IPS-18c (cell line): ENCODE measurements around the gene TIGD7.
A peak's percentile ranks its signal among the peaks of the same experiment; 100 is the strongest.

Experiments
- H3K4me3 ChIP-seq: 2 replicates; pipeline ENCODE4 v1.7.0; 2013; ENCODE audit warnings: low read depth, mild to moderate bottlenecking, low read length, moderate library complexity; ENCODE audit not compliant: insufficient read depth
- H3K9me3 ChIP-seq: one replicate; pipeline ENCODE4 v1.6.1; 2013; ENCODE audit warnings: mild to moderate bottlenecking, low read length, moderate library complexity; ENCODE audit not compliant: control insufficient read depth, insufficient read depth

TIGD7 gene

DNA sequence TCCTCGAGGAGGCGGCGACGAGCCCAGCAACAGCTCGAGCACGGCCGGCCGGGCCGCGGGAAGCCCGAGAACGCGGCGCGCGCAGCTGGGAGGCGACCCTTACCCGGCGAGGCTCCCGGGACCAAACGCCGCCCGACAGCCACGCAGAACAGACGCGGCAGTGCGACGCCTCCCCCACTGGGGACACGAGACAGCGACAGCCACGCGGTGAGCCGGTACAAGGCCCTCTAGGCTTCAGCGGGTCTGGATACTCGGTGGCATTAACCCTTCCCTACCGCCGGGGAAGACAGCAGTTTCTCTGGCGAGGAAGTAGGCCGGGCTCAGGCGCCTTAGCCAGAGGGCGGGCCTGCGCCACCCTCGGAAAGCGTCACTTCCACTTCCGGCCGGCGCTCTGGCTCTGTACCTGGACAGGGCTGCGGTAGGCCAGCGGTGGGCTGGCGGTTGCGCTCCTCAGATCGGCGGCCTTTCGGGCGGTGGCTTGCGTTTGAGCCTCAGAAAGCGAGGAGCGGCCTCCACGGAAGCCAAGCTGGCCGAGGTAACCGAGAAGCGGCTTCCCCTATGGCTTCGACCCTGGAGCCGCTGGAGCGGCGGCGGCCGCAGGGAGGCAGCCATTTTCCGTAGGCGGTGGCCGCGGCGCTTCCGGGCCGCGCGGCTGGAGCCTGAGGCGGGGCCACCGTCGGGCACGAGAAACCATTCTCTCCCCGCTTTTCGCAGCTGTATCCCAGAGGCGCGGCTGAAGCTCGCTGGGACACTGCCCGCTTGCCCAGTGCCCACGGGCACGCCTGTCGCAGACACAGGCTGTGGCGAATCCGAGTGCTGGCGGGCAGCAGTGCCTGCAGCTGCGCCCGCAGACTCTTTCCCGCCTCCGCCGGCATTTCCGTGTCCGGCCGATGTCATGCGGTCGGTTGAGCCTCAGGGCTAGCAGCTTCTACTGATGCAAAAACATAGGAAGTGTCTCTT lies at the start of gene TIGD7, which contains the start of gene ZNF75A:
TIGD7 (minus strand) TSS at position 322 of the 960 bp plus-strand sequence. CDS start 4,816 bp downstream, outside the sequence.
ZNF75A (plus strand) TSS at position 389 of the 960 bp plus-strand sequence. CDS start 2,932 bp downstream, outside the sequence.
- Histone ChIP-seq H3K4me3 (peak within 1 kb of the TSS; percentile 88), H3K9me3 (peaks cover 29% of the 10 kb centered on the region)

DNA sequence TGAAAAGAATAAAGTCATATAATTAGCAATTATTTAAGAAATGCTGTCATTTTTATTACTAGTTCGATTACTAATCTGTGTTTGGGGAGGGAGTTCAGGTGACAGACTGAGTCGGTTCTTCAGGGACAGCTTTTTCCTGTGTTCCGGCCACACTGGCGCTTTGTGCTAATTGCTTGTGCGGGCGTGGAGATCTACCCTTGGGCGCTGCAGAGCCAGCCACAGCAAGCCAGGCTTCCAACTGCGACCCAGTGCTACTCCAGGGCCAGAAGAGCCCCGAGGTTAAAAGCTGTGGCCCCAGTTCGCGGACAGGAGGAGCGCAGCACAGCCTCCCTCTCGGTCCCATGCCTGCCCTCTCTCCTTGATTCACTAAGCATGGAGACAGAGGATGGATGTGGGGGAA lies 43.9 kb upstream of the TIGD7 start:
- Histone ChIP-seq H3K4me3 (no peak overlapping the region), H3K9me3 (no peaks in the 10 kb centered on the region)

- Histone ChIP-seq H3K4me3 (no peak overlapping the region), H3K9me3 (no peaks in the 10 kb centered on the region)
Observed at GRCh38 chr16:3348547-3349167, 43.4 kb upstream of the TIGD7 start.

- Histone ChIP-seq H3K9me3 (no peaks in the 10 kb centered on the region), H3K4me3 (no peak overlapping the region)
Observed at GRCh38 chr16:3347586-3347985, 42.4 kb upstream of the TIGD7 start.

DNA sequence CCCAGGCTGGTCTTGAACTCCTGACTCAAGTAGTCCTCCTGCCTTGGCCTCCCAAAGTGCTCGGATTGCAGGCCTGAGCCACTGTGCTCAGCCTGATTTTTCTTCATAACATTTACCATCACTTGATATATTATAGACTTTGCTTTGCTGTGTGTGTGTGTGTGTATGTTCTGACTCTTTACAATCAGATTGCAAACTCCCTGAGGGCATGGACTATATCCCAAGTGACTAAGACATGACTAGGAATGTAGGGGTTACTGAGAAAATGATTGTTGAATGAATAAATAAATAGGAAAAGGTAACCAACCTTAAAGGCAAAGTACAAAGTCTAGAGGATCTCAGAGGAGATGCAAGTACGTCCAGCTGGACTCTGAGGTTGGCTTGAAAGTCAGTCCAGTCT lies 40.8 kb upstream of the TIGD7 start:
- H3K4me3 ChIP-seq = no peak overlapping the region

DNA sequence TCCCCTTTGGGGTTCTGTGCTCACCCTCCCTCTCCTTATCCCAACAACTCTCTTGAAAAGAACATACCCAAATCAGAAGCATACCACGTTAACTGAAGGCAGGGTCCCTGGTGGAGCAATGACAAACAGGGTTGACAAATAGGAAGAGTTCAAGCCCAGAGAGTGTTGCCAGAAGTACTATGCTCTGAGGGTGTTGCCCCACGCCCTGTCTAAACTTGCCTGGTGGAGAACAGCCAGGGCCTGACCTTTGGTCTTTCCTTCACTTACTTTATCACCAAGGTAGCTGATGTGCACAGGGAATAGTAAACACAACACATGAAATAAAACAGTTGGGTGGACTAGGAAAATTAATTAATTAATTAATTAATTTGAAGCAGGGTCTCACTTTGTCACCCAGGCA lies 23.4 kb upstream of the TIGD7 start:
- Histone ChIP-seq H3K4me3 (no peak overlapping the region), H3K9me3 (peaks cover 4% of the 10 kb centered on the region)

More for the DNA sequence above, 40.8 kb upstream of the TIGD7 start:
- no peaks in the 10 kb centered on the region for H3K9me3 ChIP-seq

- peaks cover 4% of the 10 kb centered on the region for H3K9me3 ChIP-seq
Observed at GRCh38 chr16:3328104-3328503, 22.9 kb upstream of the TIGD7 start.

GRCh38 chr16:3327514-3327913 lies 22.3 kb upstream of the TIGD7 start:
- H3K9me3 ChIP-seq = peaks cover 4% of the 10 kb centered on the region
- H3K4me3 ChIP-seq = no peak overlapping the region

More at GRCh38 chr16:3328104-3328503, 22.9 kb upstream of the TIGD7 start:
- no peak overlapping the region for H3K4me3 ChIP-seq

DNA sequence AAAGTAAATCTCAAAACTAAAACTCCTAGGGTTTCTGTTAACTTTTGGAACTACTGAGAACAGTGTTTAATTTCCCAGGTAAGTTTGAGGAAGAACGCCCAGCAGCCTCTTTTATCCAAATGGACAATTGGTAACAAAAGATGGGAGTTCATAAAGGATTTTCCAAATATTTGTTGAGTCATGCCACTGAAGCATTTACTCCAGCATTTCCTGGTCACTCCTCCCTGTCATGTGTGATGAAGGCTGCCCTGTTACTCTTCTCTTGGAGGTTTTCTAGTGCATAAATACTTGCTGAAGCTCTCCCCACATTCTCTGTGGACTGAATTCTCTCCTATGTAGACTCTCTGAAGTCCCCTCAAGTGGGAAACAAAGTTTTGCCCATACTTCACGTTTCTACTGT lies 16.6 kb upstream of the TIGD7 start:
- H3K4me3 ChIP-seq = no peak overlapping the region
- H3K9me3 ChIP-seq = peaks cover 26% of the 10 kb centered on the region

GRCh38 chr16:3317315-3317999 lies 12.2 kb upstream of the TIGD7 start:
- Histone ChIP-seq H3K9me3 (peaks cover 37% of the 10 kb centered on the region), H3K4me3 (no peak overlapping the region)

DNA sequence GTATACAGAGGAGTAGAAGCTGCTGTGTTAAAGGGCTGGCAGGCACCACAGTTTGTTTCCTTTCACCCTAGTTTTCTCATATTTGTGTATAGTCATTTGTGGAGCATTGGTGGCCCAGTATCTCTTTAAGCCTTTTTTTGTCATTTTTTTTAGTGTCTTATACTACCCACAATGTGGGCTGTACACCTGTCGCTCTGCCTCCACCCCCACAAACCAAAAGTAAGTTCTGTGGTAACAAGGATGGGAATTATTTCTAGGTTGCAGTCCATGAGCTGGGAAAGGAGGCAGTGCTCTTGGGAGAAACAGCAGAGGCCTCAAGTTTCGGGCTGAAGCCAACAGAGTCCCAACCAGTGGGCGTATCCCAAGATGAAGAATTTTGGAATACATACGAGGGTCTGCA lies 6.3 kb upstream of the TIGD7 start:
- Histone ChIP-seq H3K9me3 (peaks cover 39% of the 10 kb centered on the region), H3K4me3 (no peak overlapping the region)

GRCh38 chr16:3306078-3306477 lies 848 bp upstream of the TIGD7 start:
- Histone ChIP-seq H3K9me3 (peaks cover 29% of the 10 kb centered on the region), H3K4me3 (peak overlapping the region; percentile 88)

DNA sequence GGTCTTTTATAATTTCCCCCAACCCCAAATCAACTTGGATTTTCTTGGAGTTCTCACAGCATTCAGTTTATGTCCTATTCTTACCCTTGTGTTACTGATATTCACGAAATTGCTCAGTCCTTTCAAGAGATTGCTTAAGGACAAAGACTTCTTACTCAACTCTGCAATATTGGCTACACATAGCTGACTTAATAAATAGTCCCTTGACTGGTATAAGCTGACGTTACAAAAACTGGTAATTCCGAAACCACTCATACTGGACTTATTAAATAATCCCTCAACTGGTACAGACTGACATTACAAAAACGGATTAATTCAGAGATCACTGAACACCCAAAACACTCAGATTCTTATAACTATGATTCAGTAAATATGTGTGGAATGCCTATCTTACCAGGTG lies 860 bp downstream of the TIGD7 start:
- peaks cover 27% of the 10 kb centered on the region for H3K9me3 ChIP-seq
- no peak overlapping the region; the same call in none of the 2 replicates for H3K4me3 ChIP-seq

GRCh38 chr16:3295783-3296182 lies 9.4 kb downstream of the TIGD7 start:
- Histone ChIP-seq H3K4me3 (no peak overlapping the region), H3K9me3 (peaks cover 12% of the 10 kb centered on the region)

DNA sequence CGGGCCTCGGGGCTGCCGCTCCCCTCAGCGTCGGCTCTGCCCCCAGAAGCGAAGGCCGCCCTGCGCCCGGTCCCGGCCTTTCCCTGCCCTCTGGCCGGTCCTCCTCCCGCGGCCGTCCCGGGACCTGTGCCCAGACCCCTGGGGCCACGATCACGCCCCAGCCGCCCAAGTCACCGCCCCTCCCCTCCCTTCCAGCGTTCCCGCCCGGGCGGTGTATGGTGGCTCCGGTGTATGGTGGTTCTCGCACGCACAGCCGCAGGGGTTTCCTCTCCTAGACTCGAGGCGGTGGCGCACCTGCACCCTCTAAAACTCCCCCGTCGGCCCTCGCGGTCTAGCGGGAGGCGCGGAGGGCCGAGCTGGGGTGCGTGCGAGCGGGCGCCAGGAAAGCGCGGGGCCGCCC lies 10.0 kb downstream of the TIGD7 start:
- no peak overlapping the region for H3K4me3 ChIP-seq
- peaks cover 17% of the 10 kb centered on the region for H3K9me3 ChIP-seq

DNA sequence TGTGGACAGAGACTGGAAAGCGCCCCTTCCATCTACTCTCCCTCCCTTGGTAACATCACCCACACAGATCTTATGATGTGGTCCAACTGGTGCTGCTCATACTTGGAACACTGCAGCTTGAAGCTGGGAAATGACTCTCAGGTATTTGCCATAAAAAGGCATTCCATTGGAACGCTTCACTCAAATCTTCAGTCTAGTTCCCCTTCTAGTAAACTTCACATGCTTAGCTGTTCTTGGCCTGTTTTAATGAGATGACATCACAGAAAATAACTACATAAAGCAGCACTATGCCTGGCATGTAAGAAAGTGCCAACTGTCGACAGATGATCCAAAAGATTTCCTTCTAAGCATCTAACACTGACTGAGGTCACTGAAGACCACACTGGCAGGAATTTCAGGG lies 12.6 kb downstream of the TIGD7 start:
- Histone ChIP-seq H3K9me3 (peaks cover 31% of the 10 kb centered on the region), H3K4me3 (no peak overlapping the region)

GRCh38 chr16:3289998-3290673 lies 15.1 kb downstream of the TIGD7 start:
- Histone ChIP-seq H3K9me3 (peaks cover 36% of the 10 kb centered on the region), H3K4me3 (no peak overlapping the region)
